CD14-positive monocyte (primary cell): ENCODE results near the gene ALOX5. TPM values are rescaled to one million over a fixed set of nuclear protein-coding genes. Genes with fewer than 3 reads are reported as not detected.

ENCODE experiments used
- DNase-seq, 3 donors: peaks; one replicate each; pipeline ENCODE4 v3.0.0-alpha.2; 2011 to 2022
- H2AFZ ChIP-seq: 2 replicates; pipeline ENCODE4 v1.6.0; 2012; ENCODE audit warnings: mild to moderate bottlenecking, low read depth, low read length, inconsistent platforms; ENCODE audit not compliant: insufficient read depth, poor library complexity, severe bottlenecking
- H3K27ac ChIP-seq, 2 donors: 1 replicate in 1 of 2; 2 replicates in 1 of 2; pipeline ENCODE4 v1.5.1; 2012 to 2013; ENCODE audit warnings: low read length in 2 of 2, control low read depth in 1 of 2, inconsistent platforms in 1 of 2, low read depth in 1 of 2, mild to moderate bottlenecking in 1 of 2
- H3K27me3 ChIP-seq, 2 donors: one replicate each; pipeline versions ENCODE4 v1.6.0 to v1.6.1; 2011 to 2013; ENCODE audit warnings: low read length in 2 of 2; ENCODE audit not compliant: control insufficient read depth in 2 of 2, insufficient read depth in 2 of 2
- H3K36me3 ChIP-seq, 2 donors: replicated peaks in 1 of 2; 1 replicate in 1 of 2; 2 replicates in 1 of 2; pipeline versions ENCODE4 v1.5.1 to v1.6.1; 2012 to 2013; ENCODE audit warnings: low read length in 2 of 2, control low read depth in 1 of 2, inconsistent platforms in 1 of 2, mild to moderate bottlenecking in 1 of 2; ENCODE audit not compliant: insufficient read depth in 2 of 2, control insufficient read depth in 1 of 2
- H3K4me1 ChIP-seq, 2 donors: 1 replicate in 1 of 2; 2 replicates in 1 of 2; pipeline versions ENCODE4 v1.5.1 to v1.6.1; 2012 to 2013; ENCODE audit warnings: low read length in 2 of 2, control low read depth in 1 of 2, inconsistent platforms in 1 of 2, mild to moderate bottlenecking in 1 of 2, moderate library complexity in 1 of 2; ENCODE audit not compliant: insufficient read depth in 2 of 2, control insufficient read depth in 1 of 2
- H3K4me2 ChIP-seq: replicated peaks from 2 replicates; pipeline ENCODE3; 2012; ENCODE audit warnings: low read length, moderate library complexity, mild to moderate bottlenecking; ENCODE audit not compliant: poor library complexity, severe bottlenecking; ENCODE audit errors: extremely low read depth
- H3K4me3 ChIP-seq, 3 experiments: fragments of 200-600 bp in 1 of 3; sonication (generic) in 1 of 3; replicated peaks in 1 of 3; 1 replicate in 2 of 3; 2 replicates in 1 of 3; pipeline ENCODE4 v1.5.1; 2011 to 2013; ENCODE audit warnings: low read length in 3 of 3, mild to moderate bottlenecking in 3 of 3, control low read depth in 2 of 3, low read depth in 2 of 3, inconsistent platforms in 1 of 3, moderate library complexity in 1 of 3
- H3K79me2 ChIP-seq: 2 replicates; pipeline ENCODE4 v1.6.0; 2012; ENCODE audit warnings: mild to moderate bottlenecking, control low read depth, inconsistent platforms, low read length, moderate library complexity; ENCODE audit not compliant: insufficient read depth
- H3K9ac ChIP-seq: 2 replicates; pipeline ENCODE4 v1.6.0; 2017; ENCODE audit warnings: low read length, mild to moderate bottlenecking; ENCODE audit not compliant: insufficient read depth, poor library complexity, severe bottlenecking
- H3K9me3 ChIP-seq, 2 donors: replicated peaks in 1 of 2; 1 replicate in 1 of 2; 2 replicates in 1 of 2; pipeline versions ENCODE4 v1.5.1 to v1.6.1; 2012 to 2013; ENCODE audit warnings: low read length in 2 of 2, control low read depth in 1 of 2; ENCODE audit not compliant: control insufficient read depth in 1 of 2, insufficient read depth in 1 of 2
- H4K20me1 ChIP-seq: 2 replicates; pipeline ENCODE4 v1.6.0; 2012; ENCODE audit warnings: mild to moderate bottlenecking, low read length, control low read depth, moderate library complexity; ENCODE audit not compliant: insufficient read depth
- H3K27ac Mint-ChIP-seq, 7 donors: one replicate each; pipeline ENCODE4 v1.8.0; 2020; ENCODE audit warnings: mild to moderate bottlenecking in 7 of 7, mixed read lengths in 7 of 7, moderate library complexity in 6 of 7, inconsistent platforms in 2 of 7
- H3K27me3 Mint-ChIP-seq, 3 donors: one replicate each; pipeline ENCODE4 v1.8.0; 2021 to 2022; ENCODE audit warnings: low read depth in 3 of 3, mild to moderate bottlenecking in 3 of 3, mixed read lengths in 3 of 3, moderate library complexity in 3 of 3, inconsistent platforms in 1 of 3
- H3K36me3 Mint-ChIP-seq, 2 donors: one replicate each; pipeline ENCODE4 v1.8.0; 2020; ENCODE audit warnings: mixed read lengths in 2 of 2, inconsistent platforms in 1 of 2, mild to moderate bottlenecking in 1 of 2
- H3K4me1 Mint-ChIP-seq: one replicate; pipeline ENCODE4 v1.8.0; 2020; ENCODE audit warnings: mild to moderate bottlenecking, mixed read lengths
- H3K4me3 Mint-ChIP-seq, 2 donors: one replicate each; pipeline ENCODE4 v1.8.0; 2020; ENCODE audit warnings: mild to moderate bottlenecking in 2 of 2, mixed read lengths in 2 of 2, moderate library complexity in 1 of 2
- H3K9me3 Mint-ChIP-seq, 7 donors: one replicate each; pipeline ENCODE4 v1.8.0; 2020 to 2022; ENCODE audit warnings: mixed read lengths in 7 of 7, mild to moderate bottlenecking in 6 of 7, moderate library complexity in 6 of 7, inconsistent platforms in 2 of 7
- WGBS: methylation state at CpG from one replicate; pipeline ENCODE4 v1.1.5; 2013; ENCODE audit warnings: missing lambda C conversion rate; ENCODE audit not compliant: insufficient coverage; 5-methylcytosine and 5-hydroxymethylcytosine counted together
- intact Hi-C, 2 donors: fragments of 100-400 bp; cut with micrococcal nuclease; formaldehyde crosslinking; loops; one replicate each; pipeline versions ENCODE4 v1.15.0 to v1.15.1; 2023
- polyA plus RNA-seq, 3 donors: library from polyadenylated mRNA; depleted of rRNA in 1 of 3; unstranded in 2 of 3; stranded (reverse) in 1 of 3; fragments of 300-500 nt in 2 of 3; fragments of >200 nt in 1 of 3; fragmentation: Illumina TruSeq in 2 of 3; gene quantifications; 1 replicate in 2 of 3; 2 replicates in 1 of 3; pipeline ENCODE4 v1.2.3, GENCODE V29; 2012 to 2021
- TF ChIP-seq, protein P1 (sequence below): fragments of 200-600 bp; IDR thresholded peaks from one replicate; pipeline ENCODE4 v1.8.0; 2022; ENCODE audit warnings: antibody characterized with exemption, mild to moderate bottlenecking

ALOX5 gene
- polyA plus RNA-seq, 3 donors: 223 to 918 (median 272) TPM

DNA sequence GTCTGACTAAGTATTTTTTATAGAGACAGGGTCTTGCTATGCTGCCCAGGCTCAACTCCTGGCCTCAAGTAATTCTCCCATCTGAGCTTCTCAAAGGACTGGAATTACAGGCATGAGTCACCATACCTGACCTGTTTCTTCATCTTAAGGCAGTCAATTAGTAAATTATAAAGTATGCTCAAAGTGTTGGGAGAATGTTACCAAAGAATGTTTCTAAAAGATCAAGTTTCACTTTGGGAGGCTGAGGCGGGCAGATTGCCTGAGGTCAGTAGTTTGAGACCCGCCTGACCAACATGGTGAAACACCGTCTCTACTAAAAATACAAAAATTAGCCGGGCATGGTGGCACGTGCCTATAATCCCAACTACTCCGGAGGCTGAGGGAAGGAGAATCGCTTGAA lies 117.0 kb downstream of the ALOX5 start:
- DNase-seq: no peak
- H4K20me1 ChIP-seq: no peaks in the 10 kb centered on the region
- TF ChIP-seq, protein P1, sequence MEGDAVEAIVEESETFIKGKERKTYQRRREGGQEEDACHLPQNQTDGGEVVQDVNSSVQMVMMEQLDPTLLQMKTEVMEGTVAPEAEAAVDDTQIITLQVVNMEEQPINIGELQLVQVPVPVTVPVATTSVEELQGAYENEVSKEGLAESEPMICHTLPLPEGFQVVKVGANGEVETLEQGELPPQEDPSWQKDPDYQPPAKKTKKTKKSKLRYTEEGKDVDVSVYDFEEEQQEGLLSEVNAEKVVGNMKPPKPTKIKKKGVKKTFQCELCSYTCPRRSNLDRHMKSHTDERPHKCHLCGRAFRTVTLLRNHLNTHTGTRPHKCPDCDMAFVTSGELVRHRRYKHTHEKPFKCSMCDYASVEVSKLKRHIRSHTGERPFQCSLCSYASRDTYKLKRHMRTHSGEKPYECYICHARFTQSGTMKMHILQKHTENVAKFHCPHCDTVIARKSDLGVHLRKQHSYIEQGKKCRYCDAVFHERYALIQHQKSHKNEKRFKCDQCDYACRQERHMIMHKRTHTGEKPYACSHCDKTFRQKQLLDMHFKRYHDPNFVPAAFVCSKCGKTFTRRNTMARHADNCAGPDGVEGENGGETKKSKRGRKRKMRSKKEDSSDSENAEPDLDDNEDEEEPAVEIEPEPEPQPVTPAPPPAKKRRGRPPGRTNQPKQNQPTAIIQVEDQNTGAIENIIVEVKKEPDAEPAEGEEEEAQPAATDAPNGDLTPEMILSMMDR: no peak
- H3K9me3 ChIP-seq: peaks cover 15 to 17% of the 10 kb centered on the region in 2 donors
- Mint-ChIP-seq H3K4me3 (no peak overlapping the region), H3K27ac (peak overlapping the region in 1 of 7 donors; percentile 17), H3K27me3 (peaks cover 0 to 3% (median 1%) of the 10 kb centered on the region in 3 donors), H3K36me3 (peaks cover 20 to 32% of the 10 kb centered on the region in 2 donors), H3K4me1 (no peaks in the 10 kb centered on the region), H3K9me3 (peaks cover 10 to 24% (median 16%) of the 10 kb centered on the region in 7 donors)
- H3K9ac ChIP-seq: no peak overlapping the region
- H3K4me1 ChIP-seq: no peaks in the 10 kb centered on the region
- H3K4me3 ChIP-seq: no peak overlapping the region
- no peak overlapping the region for H3K4me2 ChIP-seq
- H3K27ac ChIP-seq: no peak overlapping the region
- H3K27me3 ChIP-seq: no peaks in the 10 kb centered on the region
- no peaks in the 10 kb centered on the region for H3K79me2 ChIP-seq
- H3K36me3 ChIP-seq: peaks cover 4 to 5% of the 10 kb centered on the region in 2 donors
- H2AFZ ChIP-seq: no peak overlapping the region
- intact Hi-C loops: no loop called here
- 74% methylated on average over 5 of the region's 7 CpGs for WGBS

Other genes with a start within 250 kb of the ALOX5 start
- gene OR13A1, start 58.6 kb upstream of the ALOX5 start, polyA plus RNA-seq: under 1 TPM in 2 of 3 donors, not detected in 1; 0.08 to 0.14 TPM